Loucy (cell line): Measurements from ENCODE around the gene CD300LD.
"Not testable (repeated sequence)": the region's sequence is repeated elsewhere in the genome, so short reads cannot be mapped to it uniquely, and the experiment has no call there.

Source experiments
- H2AFZ ChIP-seq: fragments of 200-600 bp; sonication (generic); 2 replicates; pipeline ENCODE4 v1.6.0; 2016; ENCODE audit warnings: antibody characterized with exemption, mild to moderate bottlenecking, low read length, moderate library complexity
- H3F3A ChIP-seq: fragments of 200-600 bp; 2 replicates; pipeline ENCODE4 v1.6.0; 2016; ENCODE audit warnings: antibody characterized with exemption, low read depth, mild to moderate bottlenecking
- H3K27me3 ChIP-seq: fragments of 200-600 bp; sonication (generic); 2 replicates; pipeline ENCODE4 v1.6.1; 2014; ENCODE audit warnings: low read length, mild to moderate bottlenecking; ENCODE audit not compliant: insufficient read depth, poor library complexity, severe bottlenecking
- H3K36me3 ChIP-seq: fragments of 200-600 bp; sonication (generic); 2 replicates; pipeline ENCODE4 v1.6.1; 2016; ENCODE audit warnings: low read length; ENCODE audit not compliant: insufficient read depth
- H3K4me1 ChIP-seq: fragments of 200-600 bp; sonication (generic); 2 replicates; pipeline ENCODE4 v1.5.1; 2014; ENCODE audit warnings: low read length, mild to moderate bottlenecking; ENCODE audit not compliant: insufficient read depth, poor library complexity, severe bottlenecking
- H3K4me2 ChIP-seq: fragments of 200-600 bp; sonication (generic); 2 replicates; pipeline ENCODE4 v1.6.0; 2014; ENCODE audit warnings: antibody characterized with exemption, low read length, low read depth, mild to moderate bottlenecking; ENCODE audit not compliant: poor library complexity, severe bottlenecking
- H3K4me3 ChIP-seq: fragments of 200-600 bp; sonication (generic); 2 replicates; pipeline ENCODE4 v1.5.1; 2014; ENCODE audit warnings: low read length, mild to moderate bottlenecking, mixed read lengths; ENCODE audit not compliant: poor library complexity, severe bottlenecking
- H3K79me2 ChIP-seq: fragments of 200-600 bp; sonication (generic); 2 replicates; pipeline ENCODE4 v1.6.1; 2014; ENCODE audit warnings: low read length; ENCODE audit not compliant: insufficient read depth
- H3K9ac ChIP-seq: fragments of 200-600 bp; sonication (generic); 2 replicates; pipeline ENCODE4 v1.6.0; 2014; ENCODE audit warnings: mild to moderate bottlenecking, low read depth, low read length, moderate library complexity; ENCODE audit not compliant: poor library complexity, severe bottlenecking
- H3K9me2 ChIP-seq: fragments of 200-600 bp; sonication (generic); replicated peaks from 2 replicates; pipeline ENCODE4 v1.6.1; 2016; ENCODE audit warnings: low read depth, low read length, mixed read lengths
- H3K9me3 ChIP-seq: fragments of 200-600 bp; sonication (generic); 2 replicates; pipeline ENCODE4 v1.6.1; 2014; ENCODE audit warnings: mild to moderate bottlenecking, antibody characterized with exemption, low read length, low read depth; ENCODE audit not compliant: insufficient read depth
- H4K20me1 ChIP-seq: fragments of 200-600 bp; sonication (generic); 2 replicates; pipeline ENCODE4 v1.6.0; 2014; ENCODE audit warnings: antibody characterized with exemption, low read length, mild to moderate bottlenecking; ENCODE audit not compliant: insufficient read depth, poor library complexity, severe bottlenecking
- CTCF ChIP-seq: fragments of 200-600 bp; sonication (generic); conservative IDR thresholded peaks from 2 replicates; pipeline ENCODE4 v1.5.1; 2014; ENCODE audit warnings: mild to moderate bottlenecking, antibody characterized with exemption, low read length
- EZH2phosphoT487 ChIP-seq: fragments of 200-600 bp; IDR thresholded peaks from 2 replicates; pipeline ENCODE4 v1.6.1; 2018; ENCODE audit warnings: antibody characterized with exemption, mild to moderate bottlenecking, moderate library complexity, borderline replicate concordance

The CD300LD gene

GRCh38 chr17:74637926-74638325, 45.8 kb upstream of the CD300LD start:
- H3K9me2 ChIP-seq = no peaks in the 10 kb centered on the region
- TF ChIP-seq CTCF = no peak
- no peak overlapping the region for H3K4me3 ChIP-seq
- no peaks in the 10 kb centered on the region for H3K79me2 ChIP-seq
- H3F3A ChIP-seq = no peaks in the 10 kb centered on the region
- no peak overlapping the region for H3K4me2 ChIP-seq
- no peaks in the 10 kb centered on the region for H3K27me3 ChIP-seq
- H3K9me3 ChIP-seq = no peaks in the 10 kb centered on the region
- H2AFZ ChIP-seq = no peak overlapping the region
- H3K4me1 ChIP-seq = peaks cover 25% of the 10 kb centered on the region
- no peaks in the 10 kb centered on the region for H4K20me1 ChIP-seq
- H3K9ac ChIP-seq = no peak overlapping the region
- no peaks in the 10 kb centered on the region for H3K36me3 ChIP-seq

- no peaks in the 10 kb centered on the region for H3F3A ChIP-seq
- H3K9me2 ChIP-seq = no peaks in the 10 kb centered on the region
These were observed 45.2 kb upstream of the CD300LD start for GRCh38 chr17:74637265-74637664.

GRCh38 chr17:74636541-74637085, 44.5 kb upstream of the CD300LD start:
- H2AFZ ChIP-seq, H3K4me2 ChIP-seq, H3K36me3 ChIP-seq, H3F3A ChIP-seq, H3K9ac ChIP-seq, H4K20me1 ChIP-seq, H3K9me3 ChIP-seq, H3K9me2 ChIP-seq, H3K27me3 ChIP-seq, H3K79me2 ChIP-seq, H3K4me3 ChIP-seq: not testable (repeated sequence)
- peaks cover 25% of the 10 kb centered on the region for H3K4me1 ChIP-seq

More at GRCh38 chr17:74637265-74637664, 45.2 kb upstream of the CD300LD start:
- TF ChIP-seq CTCF = no peak
- no peak for TF ChIP-seq EZH2phosphoT487
- H4K20me1 ChIP-seq = no peaks in the 10 kb centered on the region
- H3K9me3 ChIP-seq = no peaks in the 10 kb centered on the region
- no peak overlapping the region for H2AFZ ChIP-seq
- no peak overlapping the region for H3K4me3 ChIP-seq
- no peaks in the 10 kb centered on the region for H3K79me2 ChIP-seq
- H3K4me2 ChIP-seq = no peak overlapping the region
- no peaks in the 10 kb centered on the region for H3K27me3 ChIP-seq
- no peaks in the 10 kb centered on the region for H3K36me3 ChIP-seq
- peaks cover 25% of the 10 kb centered on the region for H3K4me1 ChIP-seq
- no peak overlapping the region for H3K9ac ChIP-seq

GRCh38 chr17:74635418-74635817, 43.3 kb upstream of the CD300LD start:
- Histone ChIP-seq H3K27me3 (no peaks in the 10 kb centered on the region), H4K20me1 (no peaks in the 10 kb centered on the region), H3K4me3 (no peak overlapping the region), H3K4me2 (no peak overlapping the region), H3K36me3 (no peaks in the 10 kb centered on the region), H3K9me2 (no peaks in the 10 kb centered on the region), H3K4me1 (peaks cover 16% of the 10 kb centered on the region), H3K9me3 (no peaks in the 10 kb centered on the region), H3K79me2 (no peaks in the 10 kb centered on the region), H3F3A (no peaks in the 10 kb centered on the region), H2AFZ (no peak overlapping the region), H3K9ac (no peak overlapping the region)
- TF ChIP-seq CTCF (no peak), EZH2phosphoT487 (no peak)
